Germinal center (tissue), 1 donor: ENCODE data around the gene DSC3.

Experiments used
- DNase-seq: peaks from one replicate; pipeline ENCODE4 v3.0.0; 2012; ENCODE audit warnings: mixed read lengths, low spot score

The DSC3 gene

DNA sequence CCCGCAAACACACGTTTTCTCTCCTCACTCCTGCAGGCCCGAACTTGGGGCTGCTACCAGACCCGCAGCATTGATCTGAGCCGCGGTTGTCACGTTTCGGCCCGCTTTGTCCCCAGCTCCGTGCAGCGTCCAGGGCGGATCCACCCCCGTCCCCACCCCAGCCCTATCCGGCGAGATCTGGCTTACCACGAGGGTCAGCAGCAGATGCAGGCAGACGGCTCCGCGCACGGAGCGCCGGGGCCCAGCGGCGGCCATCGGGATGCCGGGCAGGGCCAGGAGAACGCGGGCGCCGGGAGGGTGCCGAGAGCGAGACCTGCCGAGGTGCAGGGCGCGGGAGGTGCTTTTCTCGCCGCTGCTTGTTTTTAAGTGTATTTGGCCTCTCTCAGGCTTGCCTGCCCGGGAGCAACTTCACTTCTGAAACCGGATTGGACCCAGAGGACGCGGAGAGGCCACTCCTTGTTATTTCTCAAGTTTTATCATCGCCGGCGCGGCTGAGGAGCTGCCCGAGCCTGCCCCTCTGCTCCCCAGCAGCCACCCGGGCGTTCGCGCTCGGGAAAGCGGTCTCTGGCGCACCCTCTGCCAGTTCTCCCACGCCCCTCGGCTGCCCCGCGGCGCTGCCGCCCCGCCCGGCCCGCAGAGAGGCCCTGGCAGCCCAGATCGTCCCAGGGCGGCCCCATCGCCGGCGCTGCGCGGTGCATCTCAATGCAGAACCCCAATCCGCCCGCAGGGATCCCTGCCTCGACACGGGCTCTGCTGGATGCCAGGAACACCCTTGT is at the start of gene DSC3:
DSC3 (minus strand) TSS at position 337 of the 776 bp plus-strand sequence; CDS start at position 255, 82 bp downstream.
- DNase-seq = no peak

DNA sequence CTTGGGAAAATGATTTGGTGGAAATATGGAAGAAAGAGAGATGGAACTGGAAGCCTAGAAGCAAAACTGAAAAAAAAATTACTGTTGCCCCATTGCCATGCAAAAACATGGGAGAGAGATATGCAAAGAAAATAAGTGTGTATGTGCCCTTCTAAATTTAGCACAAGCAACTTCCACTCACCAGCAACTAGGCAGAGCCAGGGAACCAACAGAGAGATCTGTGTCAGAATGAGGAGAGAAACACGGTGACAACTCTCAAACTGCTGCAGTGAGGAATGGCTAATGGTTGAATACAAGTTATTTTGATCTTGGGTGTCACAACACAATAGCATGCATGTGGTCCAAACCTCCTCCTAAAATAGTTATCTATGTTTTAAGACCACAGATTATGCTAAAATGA is 48.8 kb upstream of the DSC3 start:
- no peak for DNase-seq

DNA sequence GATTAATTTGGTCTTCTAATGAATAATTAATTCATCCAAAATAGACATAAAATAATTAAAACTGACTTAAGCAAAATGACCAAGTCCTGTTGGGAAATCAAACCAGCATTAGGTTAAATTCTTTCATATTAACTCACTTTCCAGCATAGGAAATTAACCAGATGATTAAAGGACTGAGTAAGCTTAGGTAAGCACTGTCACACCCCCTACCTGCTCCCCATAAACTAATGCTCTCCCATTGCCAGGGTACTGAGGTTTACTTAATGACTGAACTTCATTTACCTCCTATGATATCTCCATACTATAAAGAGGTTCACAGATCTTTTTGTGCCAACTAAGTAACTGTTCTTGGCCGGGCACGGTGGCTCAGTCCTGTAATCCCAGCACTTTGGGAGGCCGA is 46.0 kb upstream of the DSC3 start:
- no peak for DNase-seq

DNA sequence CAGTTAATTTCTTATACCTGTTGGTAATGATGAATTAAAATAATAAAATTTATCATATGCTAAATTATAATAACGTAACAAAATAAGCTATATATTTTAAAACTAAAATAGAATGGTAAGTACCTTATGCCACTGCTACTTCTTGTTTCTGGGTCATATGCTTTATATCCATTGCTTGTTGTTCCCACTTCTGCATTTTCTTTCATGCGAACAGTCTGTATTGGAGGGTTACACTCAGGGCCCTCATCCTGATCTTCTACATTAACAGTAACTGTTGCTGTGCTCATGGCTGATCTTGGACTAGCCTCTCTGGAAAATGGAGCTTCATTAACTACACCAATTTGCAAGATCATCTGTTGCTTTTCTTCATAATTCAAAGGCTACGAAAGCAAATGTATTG is 37.4 kb upstream of the DSC3 start:
- no peak for DNase-seq

DNA sequence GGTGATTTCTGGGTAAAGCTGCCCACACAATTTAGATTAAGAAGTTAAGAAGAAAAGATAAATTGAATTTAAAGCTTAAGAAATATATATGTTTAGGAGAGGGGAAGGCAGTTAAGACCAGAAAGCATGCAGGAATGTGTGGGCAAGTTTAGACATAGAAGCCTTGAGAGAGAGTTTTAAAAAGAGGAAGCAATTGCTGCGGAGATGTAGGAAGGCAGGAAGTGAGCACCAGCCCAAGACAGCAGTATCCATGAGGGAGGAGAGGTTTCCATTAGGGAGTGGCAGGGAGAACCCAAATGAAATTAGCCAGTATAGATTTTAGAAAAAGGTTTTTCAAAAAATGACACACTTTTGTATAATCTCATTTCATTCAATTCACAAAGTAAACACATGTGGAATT is 35.3 kb upstream of the DSC3 start:
- no peak for DNase-seq

DNA sequence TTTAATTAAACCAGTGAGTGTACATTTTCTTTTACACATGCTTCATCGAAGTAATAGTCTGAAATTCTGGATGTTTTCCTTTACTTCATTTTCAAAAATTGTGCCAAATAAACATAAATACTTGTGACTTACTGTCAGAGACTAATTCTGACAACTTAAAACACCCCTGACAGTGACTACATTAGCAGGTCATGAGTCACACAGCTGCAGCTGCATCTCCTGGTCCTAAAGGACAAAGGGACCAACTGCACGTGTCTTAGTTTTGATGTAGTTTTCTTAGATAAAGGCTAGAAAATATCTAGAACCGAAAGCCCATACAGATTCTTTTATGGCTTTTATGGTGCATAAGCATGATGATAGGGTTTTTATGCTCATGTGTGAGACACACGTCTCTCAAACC is 29.6 kb upstream of the DSC3 start:
- no peak for DNase-seq

DNA sequence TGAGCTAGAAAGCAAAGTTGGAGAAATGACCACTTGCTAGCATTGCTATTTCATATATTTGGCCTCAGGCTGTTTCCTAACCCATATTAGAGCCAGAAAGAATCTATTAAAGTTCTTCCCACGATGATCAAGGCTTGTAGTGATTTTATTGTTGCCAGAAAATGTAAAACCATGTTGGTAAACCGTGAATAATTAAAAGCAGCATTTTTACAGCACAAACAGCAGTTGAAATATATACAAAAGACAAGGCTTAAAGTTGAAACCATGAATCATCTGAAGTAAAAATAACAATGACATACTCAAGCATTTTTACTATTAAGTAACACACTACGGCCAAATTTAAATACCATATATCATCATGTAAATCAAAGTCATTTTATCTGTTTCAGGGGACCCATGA is 27.7 kb upstream of the DSC3 start:
- DNase-seq = no peak

DNA sequence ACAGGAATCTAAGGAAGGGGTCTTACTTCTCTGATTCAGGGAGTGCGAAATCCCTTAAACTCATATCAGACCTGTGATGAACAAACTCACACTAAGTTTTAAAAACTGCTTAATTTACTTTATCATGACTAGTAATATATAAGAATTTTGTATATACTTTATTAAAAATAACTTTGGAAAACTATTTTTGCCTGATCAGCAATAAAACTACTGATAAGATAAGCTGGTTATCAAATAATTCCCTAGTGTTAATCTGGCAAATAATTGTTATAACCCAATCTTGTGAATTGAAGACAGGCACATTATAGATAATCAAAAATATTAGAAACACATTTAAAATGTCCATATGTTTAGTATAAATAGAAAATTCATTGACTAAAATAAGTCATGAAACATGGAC is 23.7 kb upstream of the DSC3 start:
- DNase-seq = no peak

DNA sequence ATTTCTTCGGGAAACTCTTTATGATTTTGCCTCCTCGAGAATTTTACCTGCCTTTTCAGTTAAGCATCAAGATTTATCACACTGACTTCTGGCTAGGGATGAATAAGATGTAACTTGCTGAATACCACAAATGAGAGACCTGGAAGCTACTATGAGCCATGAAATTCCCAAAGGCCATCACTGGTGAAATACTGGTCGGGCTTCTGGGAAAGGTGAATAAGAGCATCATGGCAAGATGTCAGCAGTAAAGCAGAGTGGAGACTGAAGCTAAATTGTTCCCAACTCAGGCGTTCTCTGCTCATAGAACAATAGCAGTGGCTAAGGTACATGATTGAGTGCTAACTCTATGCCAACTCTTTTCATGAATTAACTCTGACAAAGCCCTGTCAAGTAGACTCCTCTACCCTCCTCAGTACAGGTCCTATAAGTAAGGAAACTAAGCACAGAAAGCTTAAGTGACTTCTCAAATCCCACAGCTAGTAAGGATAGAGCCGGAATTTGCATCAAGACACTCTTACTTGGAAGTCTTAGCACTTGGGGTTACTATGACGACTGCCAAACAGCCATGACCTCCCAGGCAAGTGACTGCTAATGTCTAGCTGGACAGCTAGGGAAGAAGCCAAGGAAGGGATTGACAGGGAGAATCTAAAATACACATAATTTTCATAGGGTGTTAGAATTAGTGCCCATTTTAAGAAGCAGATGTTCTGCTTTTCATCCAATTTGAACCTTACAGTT is 22.7 kb upstream of the DSC3 start:
- DNase-seq = no peak

DNA sequence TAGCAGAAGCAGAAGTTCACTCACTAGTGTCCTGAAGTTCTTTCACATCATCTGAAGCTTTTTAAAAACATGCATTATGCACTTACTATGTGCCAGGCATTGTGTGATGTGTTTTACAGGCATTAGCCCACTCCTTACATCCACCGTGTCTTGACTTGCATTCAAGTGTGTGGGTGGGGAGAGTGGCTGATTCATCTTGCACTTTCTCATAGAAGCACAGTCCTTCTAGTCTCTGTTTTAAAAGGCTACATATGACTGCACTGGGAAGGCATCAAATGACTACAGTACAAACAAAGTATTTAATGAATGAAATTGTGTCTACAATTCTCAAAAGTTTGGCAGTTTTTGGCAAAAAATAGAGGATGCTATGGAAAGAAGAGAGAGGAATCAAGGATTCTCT is 21.6 kb upstream of the DSC3 start:
- no peak for DNase-seq

DNA sequence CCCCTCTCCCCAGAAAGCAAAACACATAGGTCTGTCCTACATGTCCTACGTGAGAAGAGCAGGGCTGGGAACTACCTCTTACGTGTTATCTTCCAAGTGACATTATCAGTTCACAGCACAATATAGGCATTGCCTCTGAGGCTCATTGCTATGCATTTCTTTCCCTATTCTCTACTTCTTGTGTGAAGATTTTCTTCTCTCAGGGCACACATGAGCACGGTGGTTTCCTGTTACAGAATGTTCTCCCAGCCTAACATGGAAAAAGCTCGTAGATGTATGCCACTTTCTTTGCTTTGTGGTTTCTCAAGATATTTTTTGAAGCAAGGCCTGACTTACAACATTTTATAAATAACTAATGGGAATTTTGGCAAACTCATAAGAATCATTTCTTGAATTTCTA is 19.4 kb upstream of the DSC3 start:
- DNase-seq = no peak

DNA sequence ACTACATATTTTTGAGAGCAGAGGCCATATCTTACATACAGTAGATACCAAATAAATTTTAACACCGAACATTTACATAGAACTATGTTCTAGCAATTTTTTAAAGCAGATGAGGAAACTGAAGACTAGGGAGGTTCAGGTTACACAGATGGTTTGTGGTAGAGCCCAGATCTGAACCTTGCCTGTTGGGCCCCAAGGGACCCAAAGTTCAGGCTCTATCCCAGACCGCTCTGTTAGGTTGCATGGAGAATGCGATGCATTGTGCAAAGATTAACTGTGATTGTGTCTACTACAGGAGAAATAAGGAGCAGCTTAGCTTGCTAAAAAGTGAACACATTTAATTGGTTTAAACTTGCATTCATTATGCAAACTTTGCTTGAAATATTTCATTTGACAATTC is 16.4 kb upstream of the DSC3 start:
- no peak for DNase-seq

DNA sequence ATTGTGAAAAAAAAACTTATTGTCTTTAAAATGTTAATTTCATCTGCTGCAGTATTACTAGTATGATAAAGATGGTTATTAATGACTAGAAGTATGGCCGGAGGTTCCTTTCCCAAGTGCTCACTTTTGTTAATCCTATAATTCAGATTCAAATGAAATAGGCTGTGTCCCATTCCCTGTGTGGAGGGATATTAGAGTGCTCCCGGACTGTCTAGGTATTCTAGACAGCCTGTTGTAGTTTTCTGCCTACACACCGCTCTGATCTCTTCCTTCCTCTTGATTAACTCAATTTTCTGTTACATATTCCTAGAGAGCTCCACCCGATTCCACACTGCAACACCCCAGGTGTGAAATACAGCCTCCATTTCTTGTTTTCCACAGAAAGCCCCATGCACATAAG is 15.4 kb upstream of the DSC3 start:
- no peak for DNase-seq

DNA sequence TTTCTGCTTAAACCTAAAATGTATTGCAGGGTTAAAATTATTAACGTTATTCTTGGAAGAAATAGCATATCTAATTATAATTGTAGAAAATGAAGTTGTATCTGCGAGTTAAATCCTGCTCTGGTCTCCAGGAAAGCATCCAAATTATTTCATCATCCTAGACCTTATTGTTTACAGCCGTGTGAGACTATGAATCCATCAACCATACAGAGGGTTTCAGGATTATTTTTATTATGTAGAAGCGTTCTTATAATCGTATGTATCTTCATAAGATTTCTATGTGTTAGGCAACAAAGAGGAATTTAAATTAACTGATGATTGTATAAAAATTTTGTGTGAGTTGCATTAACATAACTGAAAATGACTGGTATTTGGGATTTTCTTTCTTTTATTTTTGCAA is 14.5 kb upstream of the DSC3 start:
- DNase-seq = no peak

DNA sequence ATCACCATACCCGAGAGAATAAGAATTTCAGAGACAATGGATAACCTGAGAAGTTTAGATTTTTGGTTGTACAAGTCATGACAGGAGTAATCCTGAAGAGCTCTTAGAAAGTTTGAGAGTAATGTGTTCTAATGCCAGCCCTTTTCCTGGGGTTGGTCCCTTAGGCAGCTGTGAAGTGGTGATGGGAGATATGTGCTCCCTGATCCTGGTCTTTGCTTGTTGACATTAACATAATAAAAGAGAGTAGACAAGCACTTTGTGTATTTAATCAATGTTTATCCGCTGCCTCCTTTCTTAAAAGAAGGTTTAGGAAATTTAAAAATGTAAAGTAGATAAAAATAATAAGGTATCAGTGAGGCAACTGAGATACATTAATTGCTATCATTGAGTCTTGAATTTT is 13.8 kb upstream of the DSC3 start:
- DNase-seq = no peak

DNA sequence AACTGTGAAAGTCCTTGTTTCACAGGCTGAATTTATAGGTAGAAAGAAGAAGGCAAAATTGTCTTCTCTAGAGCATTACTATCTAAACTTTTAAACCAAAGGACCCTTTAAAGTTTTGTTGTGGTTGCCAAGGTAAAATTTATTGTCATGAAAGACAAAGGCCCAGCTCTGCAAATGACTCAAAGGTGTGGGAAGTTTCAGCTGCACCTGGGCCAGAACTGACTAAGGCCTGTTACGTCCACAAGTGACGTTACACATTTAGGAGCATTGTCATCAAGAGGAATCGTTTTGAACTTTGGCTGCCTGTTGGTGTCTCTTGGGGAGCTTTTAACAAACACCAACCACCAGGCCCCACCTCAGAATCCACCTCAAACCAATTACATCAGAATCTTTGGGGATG is 8.1 kb upstream of the DSC3 start:
- DNase-seq = no peak

DNA sequence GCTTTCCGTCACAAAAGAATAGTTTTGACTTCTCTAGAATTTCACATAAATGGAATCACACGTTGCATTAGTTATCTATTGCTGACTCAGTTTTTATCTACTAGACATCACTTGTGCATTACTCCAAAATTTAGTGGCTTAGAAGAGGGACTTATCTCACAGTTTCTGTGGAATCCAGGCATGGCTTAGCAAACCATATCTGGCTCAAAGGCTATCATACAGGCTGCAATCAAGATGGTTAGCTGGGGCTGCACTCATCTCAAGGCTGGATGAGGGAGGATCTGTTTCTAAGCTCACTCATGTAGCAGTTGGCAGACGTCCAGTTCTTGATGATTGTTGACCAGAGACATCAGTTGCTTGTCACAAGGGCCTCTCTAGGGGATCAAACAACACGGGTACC is 6.6 kb upstream of the DSC3 start:
- no peak for DNase-seq

DNA sequence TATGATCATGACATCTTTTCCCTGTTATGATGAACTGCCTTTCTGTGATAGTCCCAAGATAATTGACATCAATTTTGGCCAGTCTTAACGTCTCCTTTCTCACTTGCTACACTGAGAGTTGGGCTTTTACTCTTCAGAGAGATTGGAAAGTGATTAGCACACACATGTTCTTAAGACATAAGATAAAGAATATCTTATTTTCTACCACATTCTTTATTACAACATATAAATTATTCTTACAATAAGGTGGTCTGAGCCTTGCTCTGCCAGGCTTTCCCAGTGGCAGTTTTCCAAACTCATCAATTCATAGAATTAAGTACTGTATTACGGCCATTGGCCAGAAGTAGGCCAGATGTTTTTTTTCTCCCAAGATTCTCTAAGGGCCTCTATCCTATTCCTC is 5.7 kb upstream of the DSC3 start:
- DNase-seq = no peak

DNA sequence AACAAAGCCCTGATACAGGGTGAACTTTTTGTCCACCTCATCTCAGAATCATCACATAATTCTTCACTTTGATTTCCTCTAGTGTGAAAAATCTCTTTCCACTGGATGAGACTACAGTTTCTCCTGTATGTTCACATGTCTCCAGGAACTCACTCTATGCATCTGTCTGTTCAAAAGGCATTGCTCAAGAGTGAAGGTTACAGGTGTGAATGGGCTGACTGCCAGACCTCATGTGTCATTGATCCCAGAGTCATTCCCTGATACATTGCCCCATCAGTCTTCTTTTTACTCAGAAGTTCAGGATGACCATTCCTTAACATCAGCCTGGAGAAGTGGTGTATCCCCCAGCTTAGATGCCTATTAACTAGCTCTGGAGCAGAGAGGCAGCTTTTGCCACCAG is 4.4 kb upstream of the DSC3 start:
- no peak for DNase-seq

DNA sequence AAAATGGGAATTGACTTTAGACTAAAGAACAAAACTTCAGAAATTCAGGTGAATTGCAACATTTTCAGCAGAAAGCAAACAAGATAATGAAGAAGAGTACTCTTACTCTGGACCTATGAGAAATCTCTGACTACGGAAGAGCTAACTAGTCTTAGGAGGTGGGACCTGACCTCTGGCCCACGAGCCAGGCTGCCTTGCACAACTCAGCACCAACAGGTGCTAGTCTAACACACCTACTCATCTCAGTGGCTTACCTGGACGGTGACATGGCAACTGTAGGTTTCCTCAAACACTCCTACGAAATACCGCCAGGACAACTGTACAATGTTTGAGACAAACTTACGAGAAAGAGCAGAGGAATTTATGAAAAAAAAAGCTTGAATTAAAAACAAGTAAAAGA is 3.1 kb upstream of the DSC3 start:
- DNase-seq = no peak

DNA sequence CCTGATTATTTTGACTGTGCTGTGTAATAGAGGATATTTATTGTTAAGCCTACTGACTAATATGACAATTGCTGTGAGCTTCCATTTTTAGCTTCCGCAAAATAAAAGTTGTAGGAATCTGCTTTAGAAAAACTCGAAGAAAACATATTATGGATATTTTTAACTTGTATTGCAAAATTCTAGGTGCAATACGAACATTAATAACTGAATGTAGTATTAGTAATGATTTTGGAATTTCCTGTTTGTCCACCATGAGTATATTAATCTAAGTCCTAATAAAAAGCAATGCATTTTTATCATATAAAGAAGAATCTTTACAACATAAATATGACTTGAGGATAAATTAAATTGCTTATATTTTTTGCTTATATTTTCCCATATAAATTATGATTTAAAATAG is 2.4 kb upstream of the DSC3 start:
- no peak for DNase-seq

DNA sequence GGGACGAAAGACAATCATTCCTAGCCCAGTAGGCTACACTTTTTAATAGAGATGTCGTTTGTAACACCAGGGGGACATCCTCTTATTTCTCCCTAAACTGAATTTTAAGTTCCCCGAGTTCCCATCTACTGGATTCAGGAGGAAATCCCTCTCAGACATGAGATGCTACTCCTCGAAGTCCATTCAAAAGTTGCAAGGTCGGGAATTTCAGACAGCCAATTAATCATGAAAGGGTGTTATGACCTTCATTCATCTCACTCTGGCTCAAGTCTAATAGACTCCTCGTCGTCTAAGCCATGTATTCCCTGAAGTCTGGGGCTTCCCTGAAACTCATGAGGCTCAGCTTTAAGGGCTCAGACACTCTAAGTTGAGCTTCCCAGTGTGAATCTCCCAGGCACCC is 1.2 kb upstream of the DSC3 start:
- DNase-seq = no peak

DNA sequence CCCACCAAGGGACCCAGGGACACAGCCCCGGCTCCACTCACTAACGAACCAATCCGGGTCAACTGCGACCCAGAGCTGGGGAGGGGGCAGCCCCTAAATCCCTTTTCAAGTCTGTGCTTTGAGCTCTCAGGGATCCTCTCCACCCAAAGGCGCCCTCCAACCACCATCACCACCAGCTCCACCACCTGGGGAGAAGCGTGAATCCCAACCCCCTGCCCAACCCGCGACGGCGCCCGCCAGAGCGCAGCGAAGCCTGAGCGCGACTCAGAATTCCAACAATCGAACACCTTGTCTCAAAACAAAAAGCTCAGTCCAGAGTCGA is 497 bp downstream of the DSC3 start:
- DNase-seq = no peak
